Loucy (cell line): ENCODE results near the gene AK4.

Experiments
- H2AFZ ChIP-seq: fragments of 200-600 bp; sonication (generic); 2 replicates; pipeline ENCODE4 v1.6.0; 2016; ENCODE audit warnings: antibody characterized with exemption, mild to moderate bottlenecking, low read length, moderate library complexity
- H3F3A ChIP-seq: fragments of 200-600 bp; 2 replicates; pipeline ENCODE4 v1.6.0; 2016; ENCODE audit warnings: antibody characterized with exemption, low read depth, mild to moderate bottlenecking
- H3K27me3 ChIP-seq: fragments of 200-600 bp; sonication (generic); 2 replicates; pipeline ENCODE4 v1.6.1; 2014; ENCODE audit warnings: low read length, mild to moderate bottlenecking; ENCODE audit not compliant: insufficient read depth, poor library complexity, severe bottlenecking
- H3K36me3 ChIP-seq: fragments of 200-600 bp; sonication (generic); 2 replicates; pipeline ENCODE4 v1.6.1; 2016; ENCODE audit warnings: low read length; ENCODE audit not compliant: insufficient read depth
- H3K4me1 ChIP-seq: fragments of 200-600 bp; sonication (generic); 2 replicates; pipeline ENCODE4 v1.5.1; 2014; ENCODE audit warnings: low read length, mild to moderate bottlenecking; ENCODE audit not compliant: insufficient read depth, poor library complexity, severe bottlenecking
- H3K4me2 ChIP-seq: fragments of 200-600 bp; sonication (generic); 2 replicates; pipeline ENCODE4 v1.6.0; 2014; ENCODE audit warnings: antibody characterized with exemption, low read length, low read depth, mild to moderate bottlenecking; ENCODE audit not compliant: poor library complexity, severe bottlenecking
- H3K4me3 ChIP-seq: fragments of 200-600 bp; sonication (generic); 2 replicates; pipeline ENCODE4 v1.5.1; 2014; ENCODE audit warnings: low read length, mild to moderate bottlenecking, mixed read lengths; ENCODE audit not compliant: poor library complexity, severe bottlenecking
- H3K79me2 ChIP-seq: fragments of 200-600 bp; sonication (generic); 2 replicates; pipeline ENCODE4 v1.6.1; 2014; ENCODE audit warnings: low read length; ENCODE audit not compliant: insufficient read depth
- H3K9ac ChIP-seq: fragments of 200-600 bp; sonication (generic); 2 replicates; pipeline ENCODE4 v1.6.0; 2014; ENCODE audit warnings: mild to moderate bottlenecking, low read depth, low read length, moderate library complexity; ENCODE audit not compliant: poor library complexity, severe bottlenecking
- H3K9me2 ChIP-seq: fragments of 200-600 bp; sonication (generic); replicated peaks from 2 replicates; pipeline ENCODE4 v1.6.1; 2016; ENCODE audit warnings: low read depth, low read length, mixed read lengths
- H3K9me3 ChIP-seq: fragments of 200-600 bp; sonication (generic); 2 replicates; pipeline ENCODE4 v1.6.1; 2014; ENCODE audit warnings: mild to moderate bottlenecking, antibody characterized with exemption, low read length, low read depth; ENCODE audit not compliant: insufficient read depth
- H4K20me1 ChIP-seq: fragments of 200-600 bp; sonication (generic); 2 replicates; pipeline ENCODE4 v1.6.0; 2014; ENCODE audit warnings: antibody characterized with exemption, low read length, mild to moderate bottlenecking; ENCODE audit not compliant: insufficient read depth, poor library complexity, severe bottlenecking
- EZH2phosphoT487 ChIP-seq: fragments of 200-600 bp; IDR thresholded peaks from 2 replicates; pipeline ENCODE4 v1.6.1; 2018; ENCODE audit warnings: antibody characterized with exemption, mild to moderate bottlenecking, moderate library complexity, borderline replicate concordance
- TF ChIP-seq, protein P1 (sequence below): fragments of 200-600 bp; sonication (generic); conservative IDR thresholded peaks from 2 replicates; pipeline ENCODE4 v1.5.1; 2014; ENCODE audit warnings: mild to moderate bottlenecking, antibody characterized with exemption, low read length

The AK4 gene

DNA sequence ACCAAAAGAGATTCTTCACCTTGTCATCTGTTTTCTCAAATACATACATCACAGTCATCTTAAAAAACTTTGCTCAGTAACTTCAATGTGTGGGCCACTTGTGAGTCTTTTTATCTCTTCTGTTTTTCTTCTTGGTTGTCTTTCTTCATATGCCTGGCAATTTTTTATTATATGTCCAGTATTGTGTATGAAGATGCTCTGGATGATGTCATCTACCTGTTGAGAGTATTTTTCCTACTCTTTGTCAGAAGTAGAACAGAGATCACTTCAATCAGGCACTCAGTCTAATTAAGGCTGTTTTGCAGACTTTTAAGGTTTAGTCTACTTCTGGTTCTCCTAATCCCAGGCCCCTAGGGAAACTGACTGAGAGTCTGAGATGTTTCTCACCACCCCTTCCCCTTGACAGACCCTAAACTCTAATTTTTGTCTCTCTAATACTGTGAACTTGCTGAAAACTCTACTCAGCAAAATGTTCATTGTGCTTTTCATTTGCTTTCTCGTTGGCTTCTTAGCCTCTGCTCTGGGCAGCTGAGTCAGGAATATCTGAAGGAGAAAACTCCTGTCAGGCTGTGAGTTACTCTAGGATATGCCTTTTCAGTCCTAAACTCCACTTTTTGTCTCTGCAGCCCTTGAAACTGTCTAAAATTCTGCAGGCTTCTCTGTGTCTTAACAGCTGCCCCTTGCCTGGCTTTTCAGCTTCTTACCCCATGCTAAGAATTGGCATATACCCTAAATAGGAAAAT lies 128.4 kb downstream of the AK4 start:
- Histone ChIP-seq H3K4me3 (no peak overlapping the region), H3F3A (no peaks in the 10 kb centered on the region), H2AFZ (no peak overlapping the region), H3K4me1 (no peaks in the 10 kb centered on the region), H3K4me2 (no peak overlapping the region), H3K9ac (no peak overlapping the region), H3K36me3 (no peaks in the 10 kb centered on the region), H3K27me3 (no peaks in the 10 kb centered on the region), H4K20me1 (no peaks in the 10 kb centered on the region), H3K79me2 (no peaks in the 10 kb centered on the region), H3K9me2 (no peaks in the 10 kb centered on the region), H3K9me3 (no peaks in the 10 kb centered on the region)
- no peak for TF ChIP-seq EZH2phosphoT487
- TF ChIP-seq, protein P1, sequence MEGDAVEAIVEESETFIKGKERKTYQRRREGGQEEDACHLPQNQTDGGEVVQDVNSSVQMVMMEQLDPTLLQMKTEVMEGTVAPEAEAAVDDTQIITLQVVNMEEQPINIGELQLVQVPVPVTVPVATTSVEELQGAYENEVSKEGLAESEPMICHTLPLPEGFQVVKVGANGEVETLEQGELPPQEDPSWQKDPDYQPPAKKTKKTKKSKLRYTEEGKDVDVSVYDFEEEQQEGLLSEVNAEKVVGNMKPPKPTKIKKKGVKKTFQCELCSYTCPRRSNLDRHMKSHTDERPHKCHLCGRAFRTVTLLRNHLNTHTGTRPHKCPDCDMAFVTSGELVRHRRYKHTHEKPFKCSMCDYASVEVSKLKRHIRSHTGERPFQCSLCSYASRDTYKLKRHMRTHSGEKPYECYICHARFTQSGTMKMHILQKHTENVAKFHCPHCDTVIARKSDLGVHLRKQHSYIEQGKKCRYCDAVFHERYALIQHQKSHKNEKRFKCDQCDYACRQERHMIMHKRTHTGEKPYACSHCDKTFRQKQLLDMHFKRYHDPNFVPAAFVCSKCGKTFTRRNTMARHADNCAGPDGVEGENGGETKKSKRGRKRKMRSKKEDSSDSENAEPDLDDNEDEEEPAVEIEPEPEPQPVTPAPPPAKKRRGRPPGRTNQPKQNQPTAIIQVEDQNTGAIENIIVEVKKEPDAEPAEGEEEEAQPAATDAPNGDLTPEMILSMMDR: no peak

DNA sequence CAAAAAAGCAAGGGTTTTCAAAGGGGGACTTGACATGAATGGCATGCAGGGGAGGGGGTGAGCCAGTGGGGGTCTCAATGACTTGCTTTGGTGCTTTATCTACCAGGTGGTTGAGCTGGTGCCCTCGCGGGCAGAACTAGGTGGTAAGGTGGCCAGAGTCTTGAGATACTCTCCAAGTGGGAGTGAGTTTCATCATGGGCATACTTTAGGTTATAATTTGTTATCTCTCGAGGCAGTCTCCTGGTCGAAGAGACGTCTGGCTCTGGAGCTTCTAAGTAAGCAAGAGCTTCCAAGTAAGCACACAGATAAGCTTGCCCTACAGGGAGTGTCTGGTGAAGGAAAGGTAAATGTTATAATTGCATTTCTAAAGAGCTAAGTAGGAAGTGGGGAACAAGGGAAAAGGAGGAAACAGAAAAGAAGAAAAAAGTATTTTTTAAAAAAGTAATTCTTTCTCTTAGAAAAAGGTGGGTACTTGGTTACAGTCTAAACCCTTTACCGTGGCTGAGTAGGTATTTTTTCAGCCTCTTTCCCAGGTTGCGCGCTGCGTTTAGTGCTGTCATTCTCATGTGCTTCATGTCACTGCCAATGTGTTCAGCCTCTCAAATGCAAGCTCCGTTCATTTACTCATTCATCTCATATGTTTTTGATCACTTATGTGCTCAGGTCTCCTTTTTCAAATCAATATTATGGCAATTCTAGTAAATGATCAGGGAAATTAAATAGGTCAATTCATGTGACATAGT lies 129.8 kb downstream of the AK4 start:
- no peak overlapping the region for H3K4me3 ChIP-seq
- TF ChIP-seq EZH2phosphoT487: no peak
- TF ChIP-seq, protein P1: no peak
- no peak overlapping the region for H2AFZ ChIP-seq
- no peak overlapping the region for H3K4me2 ChIP-seq
- no peaks in the 10 kb centered on the region for H3K27me3 ChIP-seq
- no peaks in the 10 kb centered on the region for H3K9me2 ChIP-seq
- no peaks in the 10 kb centered on the region for H3F3A ChIP-seq
- no peaks in the 10 kb centered on the region for H3K36me3 ChIP-seq
- H3K9me3 ChIP-seq: no peaks in the 10 kb centered on the region
- no peak overlapping the region for H3K9ac ChIP-seq
- H3K4me1 ChIP-seq: no peaks in the 10 kb centered on the region
- H3K79me2 ChIP-seq: no peaks in the 10 kb centered on the region
- no peaks in the 10 kb centered on the region for H4K20me1 ChIP-seq

DNA sequence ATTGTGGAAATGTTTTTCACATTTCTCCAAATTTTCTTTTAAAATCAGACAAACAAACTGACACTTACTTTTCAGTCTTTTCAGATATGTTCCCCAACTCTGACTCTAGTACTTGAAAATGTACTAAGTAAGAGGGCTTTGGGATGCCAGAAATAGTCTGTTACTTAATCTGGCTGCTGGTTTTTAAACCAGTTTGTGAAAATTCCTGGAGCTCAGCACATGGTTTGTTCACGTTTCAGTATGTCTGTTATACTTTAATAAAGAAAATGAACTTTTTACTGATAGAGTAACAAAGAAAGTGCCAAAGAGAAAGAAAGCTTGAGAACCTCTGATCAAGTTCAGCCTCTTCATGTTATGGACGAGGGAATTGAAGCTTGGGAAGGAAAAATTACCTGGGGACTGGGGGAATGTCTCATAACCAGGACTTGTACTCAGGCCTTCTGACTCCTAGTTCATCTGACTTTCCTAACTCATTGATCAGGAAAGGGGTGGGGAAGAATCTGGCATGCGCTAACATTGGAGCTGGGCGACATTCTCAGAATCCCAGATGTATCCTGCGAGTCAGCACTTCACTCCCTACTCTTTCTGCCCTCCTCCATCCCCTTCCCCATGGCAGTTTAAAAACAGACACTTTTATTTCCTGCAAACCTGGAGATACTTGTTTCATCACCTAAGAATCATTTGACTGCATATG lies 130.5 kb downstream of the AK4 start:
- no peaks in the 10 kb centered on the region for H3K27me3 ChIP-seq
- H4K20me1 ChIP-seq: no peaks in the 10 kb centered on the region
- no peaks in the 10 kb centered on the region for H3K9me3 ChIP-seq
- H3K9me2 ChIP-seq: no peaks in the 10 kb centered on the region
- no peaks in the 10 kb centered on the region for H3F3A ChIP-seq
- TF ChIP-seq EZH2phosphoT487: no peak
- TF ChIP-seq, protein P1: no peak
- no peak overlapping the region for H3K4me3 ChIP-seq
- H3K36me3 ChIP-seq: no peaks in the 10 kb centered on the region
- H3K9ac ChIP-seq: no peak overlapping the region
- no peak overlapping the region for H2AFZ ChIP-seq
- no peak overlapping the region for H3K4me2 ChIP-seq
- no peaks in the 10 kb centered on the region for H3K79me2 ChIP-seq
- H3K4me1 ChIP-seq: no peaks in the 10 kb centered on the region
